ENCODE results near the gene TUBA8.
"Not testable (repeated sequence)": the region's sequence is repeated elsewhere in the genome, so short reads cannot be mapped to it uniquely, and the experiment has no call there.

The TUBA8 gene

DNA sequence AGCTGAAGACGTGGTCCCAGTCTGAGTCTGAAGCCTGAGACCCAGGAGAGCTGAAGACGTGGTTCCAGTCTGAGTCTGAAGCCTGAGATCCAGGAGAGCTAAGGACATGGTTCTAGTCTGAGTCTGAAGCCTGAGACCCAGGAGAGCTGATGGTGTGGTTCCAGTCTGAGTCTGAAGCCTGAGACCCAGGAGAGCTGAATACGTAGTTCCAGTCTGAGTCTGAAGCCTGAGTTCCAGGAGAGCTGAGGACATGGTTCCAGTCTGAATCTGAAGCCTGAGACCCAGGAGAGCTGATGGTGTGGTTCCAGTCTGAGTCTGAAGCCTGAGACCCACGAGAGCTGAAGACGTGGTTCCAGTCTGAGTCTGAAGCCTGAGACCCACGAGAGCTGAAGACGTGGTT is 4.6 kb upstream of the TUBA8 start:
- DNase-seq (ENCODE audit: low spot score) = not testable (repeated sequence)

DNA sequence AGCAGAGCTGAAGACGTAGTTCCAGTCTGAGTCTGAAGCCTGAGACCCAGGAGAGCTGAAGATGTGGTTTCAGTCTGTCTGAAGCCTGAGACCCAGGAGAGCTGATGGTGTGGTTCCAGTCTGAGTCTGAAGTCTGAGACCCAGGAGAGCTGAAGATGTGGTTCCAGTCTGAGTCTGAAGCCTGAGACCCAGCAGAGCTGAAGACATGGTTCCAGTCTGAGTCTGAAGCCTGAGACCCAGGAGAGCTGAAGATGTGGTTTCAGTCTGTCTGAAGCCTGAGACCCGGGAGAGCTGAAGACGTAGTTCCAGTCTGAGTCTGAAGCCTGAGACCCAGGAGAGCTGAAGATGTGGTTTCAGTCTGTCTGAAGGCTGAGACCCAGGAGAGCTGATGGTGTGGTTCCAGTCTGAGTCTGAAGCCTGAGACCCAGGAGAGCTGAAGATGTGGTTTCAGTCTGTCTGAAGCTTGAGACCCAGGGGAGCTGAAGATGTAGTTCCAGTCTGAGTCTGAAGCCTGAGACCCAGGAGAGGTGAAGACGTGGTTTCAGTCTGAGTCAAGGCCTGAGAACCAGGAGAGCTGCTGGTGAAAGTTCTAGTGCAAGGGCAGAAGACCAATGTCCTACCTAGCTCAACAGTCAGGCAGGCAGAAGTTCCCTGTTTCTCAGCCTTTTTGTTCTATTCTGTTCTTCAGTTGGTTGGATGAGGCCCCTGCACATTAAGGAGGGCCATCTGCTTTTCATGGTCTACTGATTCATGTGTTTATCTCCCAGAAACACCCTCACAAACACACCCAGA is 3.9 kb upstream of the TUBA8 start:
- DNase-seq (ENCODE audit: low spot score) = not testable (repeated sequence)

DNA sequence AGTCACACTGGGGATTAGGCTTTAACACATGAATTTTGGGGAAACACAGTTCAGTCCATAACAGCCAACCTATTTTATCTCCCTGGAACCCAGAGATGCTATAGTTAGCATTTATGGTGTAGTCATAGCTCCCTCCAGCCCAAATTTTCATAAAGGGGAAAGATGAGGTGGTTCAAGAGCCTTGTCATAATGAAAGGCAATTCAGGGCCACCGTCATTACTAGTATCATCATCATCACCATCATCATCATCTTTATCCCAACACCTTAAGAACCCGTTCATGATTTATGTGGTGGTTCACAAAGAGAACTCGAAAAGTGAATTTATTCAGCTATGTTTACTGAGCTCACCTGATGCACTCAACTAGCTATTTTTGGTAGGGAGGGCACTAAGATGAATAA is 2.4 kb upstream of the TUBA8 start:
- no peak for DNase-seq (ENCODE audit: low spot score)

DNA sequence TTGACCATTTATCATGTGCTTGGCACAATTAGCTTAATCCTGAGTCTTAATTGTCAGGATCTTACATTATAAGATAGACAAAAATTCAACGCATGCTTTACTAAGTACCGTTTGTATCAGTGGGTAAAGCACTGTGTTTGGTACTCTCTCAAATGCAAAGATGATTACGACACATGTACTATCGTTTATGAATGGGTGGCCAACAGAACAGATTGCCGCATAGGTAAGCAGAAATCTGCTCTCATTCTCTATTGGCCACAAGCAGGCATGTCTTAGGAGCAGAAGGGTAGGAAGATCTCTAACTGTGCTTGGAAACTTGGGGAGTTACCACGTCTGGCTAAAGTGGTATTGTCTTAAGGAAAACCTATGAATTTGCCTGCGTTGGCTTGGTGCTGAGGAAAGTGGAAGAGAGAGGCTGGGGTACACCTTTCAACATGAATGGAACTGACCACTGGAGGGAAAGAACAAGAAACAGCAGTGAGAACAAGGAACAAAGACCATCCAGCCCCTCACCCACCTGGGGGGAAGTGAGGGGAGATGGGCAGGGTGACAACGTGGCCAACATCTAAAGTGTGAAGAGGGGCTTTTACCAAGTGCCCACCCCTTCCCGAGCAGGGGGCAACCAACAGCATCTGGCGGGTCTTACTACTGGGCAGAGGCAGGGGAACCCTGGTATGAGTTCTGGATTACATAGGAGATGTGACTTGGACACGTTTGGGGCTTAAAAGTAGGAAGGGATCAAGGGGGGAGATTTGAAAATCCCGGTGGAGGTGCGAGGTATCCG is 1.0 kb upstream of the TUBA8 start:
- DNase-seq (ENCODE audit: low spot score) = no peak

DNA sequence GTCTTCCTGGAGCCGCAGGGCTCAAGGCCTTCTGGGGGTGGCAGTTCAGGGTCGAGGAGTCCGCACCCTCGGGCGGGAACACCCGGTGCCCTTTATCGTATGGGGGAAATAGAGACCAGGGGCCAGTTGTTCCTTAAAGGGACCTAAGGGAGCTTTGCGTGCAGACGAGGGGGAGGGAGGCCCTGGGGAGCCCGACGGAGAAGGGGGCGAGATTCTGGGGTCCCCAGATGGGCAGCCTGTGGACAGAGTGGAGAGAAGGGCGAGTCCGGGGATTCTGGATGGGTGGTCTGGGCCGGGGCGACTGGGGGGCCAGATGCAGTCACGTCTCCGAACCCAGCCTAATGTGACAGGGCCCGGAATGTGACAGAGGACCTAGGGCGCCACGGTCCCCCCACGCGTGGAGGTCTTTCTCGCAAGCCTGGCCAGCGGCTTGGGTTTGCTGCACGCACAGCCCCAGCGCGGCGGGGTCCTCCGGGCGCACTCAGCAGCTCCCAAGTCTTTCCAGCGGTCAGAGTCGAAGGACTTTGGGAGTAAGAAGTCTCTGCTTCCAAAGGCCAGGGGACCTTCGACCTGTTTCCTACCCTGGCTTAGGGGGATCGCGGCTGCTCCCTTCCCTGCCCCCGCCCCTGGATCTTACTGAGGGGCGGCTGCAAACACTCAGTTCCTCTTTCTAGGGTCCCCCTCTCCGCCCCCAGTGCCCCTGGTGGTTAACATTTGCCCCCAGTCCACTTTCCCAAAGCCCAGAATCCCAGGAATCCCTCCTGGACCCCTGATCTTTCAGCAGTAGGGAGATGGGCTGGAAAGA is 547 bp downstream of the TUBA8 start:
- no peak for DNase-seq (ENCODE audit: low spot score)

DNA sequence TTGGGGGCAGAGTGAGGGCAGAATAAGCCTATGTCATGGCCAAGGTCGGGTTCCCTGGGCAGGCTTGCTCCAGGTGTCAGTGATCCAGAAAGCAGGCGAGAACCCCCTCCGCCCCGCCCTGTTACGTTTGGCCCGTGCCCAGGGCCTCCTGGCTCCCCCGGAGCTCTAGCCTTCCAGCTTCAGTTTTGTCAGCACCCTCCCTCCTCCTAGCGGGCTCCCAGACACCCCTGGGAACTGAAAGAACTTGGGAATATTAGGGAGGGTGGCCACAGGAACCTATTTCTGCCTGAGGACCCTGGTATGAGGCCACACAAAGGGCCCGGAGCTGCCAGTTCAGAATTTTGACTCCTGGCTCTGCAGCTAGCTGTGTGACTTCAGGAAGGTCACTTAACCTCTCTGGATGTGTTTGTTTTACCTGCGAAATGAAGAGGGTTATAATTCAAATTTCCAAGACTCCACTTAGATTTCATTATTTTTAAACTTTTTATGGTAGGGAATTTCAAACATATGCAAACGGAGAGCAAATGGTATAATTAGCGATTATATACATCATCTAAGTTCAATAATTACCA is 1.2 kb downstream of the TUBA8 start:
- no peak for DNase-seq (ENCODE audit: low spot score)

DNA sequence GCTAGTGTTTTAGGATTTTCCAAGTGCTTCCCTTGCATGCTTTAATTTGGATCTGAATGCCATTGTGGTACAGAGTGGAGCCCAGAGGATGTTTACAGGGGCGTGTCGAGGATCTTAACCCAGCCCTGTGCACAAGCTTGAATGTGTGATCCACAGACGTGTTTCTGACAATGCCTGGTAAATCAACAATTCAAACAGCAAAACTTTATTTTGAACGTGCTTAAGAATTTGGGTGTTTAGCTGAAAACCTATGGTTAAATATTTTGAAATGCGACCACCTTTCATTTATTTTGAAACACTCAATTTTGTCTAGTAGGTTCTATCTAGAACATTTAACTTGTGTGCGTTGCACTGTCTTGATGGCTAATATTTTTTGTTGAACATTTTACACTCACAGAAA is 1.8 kb downstream of the TUBA8 start:
- DNase-seq (ENCODE audit: low spot score) = no peak

DNA sequence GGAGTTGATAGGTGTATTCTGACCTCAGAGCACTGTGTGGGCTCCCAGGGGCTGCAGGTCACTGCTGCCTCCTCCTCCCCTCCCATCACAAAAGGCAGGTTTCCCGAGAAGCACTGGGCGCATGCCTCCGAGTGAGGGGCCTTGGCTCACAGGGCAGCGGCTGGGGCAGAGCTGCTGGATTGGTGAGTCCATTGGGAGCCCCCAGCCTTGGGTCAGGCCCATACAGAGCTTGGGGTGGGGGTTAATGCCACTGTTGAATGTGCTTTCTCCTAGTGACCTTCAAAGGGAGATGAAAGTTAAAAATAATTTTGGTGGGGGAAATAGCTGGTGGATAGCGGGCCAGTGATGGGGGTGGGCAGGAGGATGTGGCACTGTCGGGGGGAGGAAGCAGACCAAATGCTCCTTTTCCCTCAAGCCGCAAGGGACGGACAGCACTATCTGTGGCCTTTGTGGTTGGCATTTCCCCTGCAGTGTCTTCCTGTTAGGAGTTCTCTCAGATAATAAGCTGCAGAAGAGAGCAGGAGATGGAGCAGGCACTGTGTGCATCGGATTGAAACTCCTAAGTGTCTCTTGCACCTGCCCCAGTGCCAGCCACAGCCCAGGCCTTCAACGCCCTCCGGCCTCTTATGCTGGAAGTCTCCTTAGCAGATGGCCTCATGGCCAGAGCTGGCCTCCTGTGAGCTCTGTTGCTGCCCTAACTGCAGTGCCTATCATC is 3.2 kb downstream of the TUBA8 start:
- DNase-seq (ENCODE audit: low spot score) = peak; percentile 26

DNA sequence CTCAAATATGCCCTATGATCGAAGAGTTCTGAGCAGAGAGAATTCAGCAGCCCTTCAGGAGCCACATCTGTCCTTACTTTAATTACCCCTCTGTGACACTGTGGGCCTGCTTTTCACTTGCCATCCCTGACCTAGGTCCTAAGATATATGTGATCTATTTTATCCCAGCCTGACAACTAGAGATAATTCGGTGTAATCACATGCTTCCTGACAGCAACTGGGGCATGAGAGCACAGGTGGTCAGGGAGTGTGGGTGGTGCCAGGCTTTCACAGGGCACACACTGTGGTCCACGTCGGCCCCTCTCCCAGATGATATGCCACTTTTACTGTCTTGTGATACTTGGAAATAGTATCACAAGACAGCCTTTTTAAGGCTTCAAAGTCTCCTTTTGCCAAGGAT is 3.9 kb downstream of the TUBA8 start:
- no peak for DNase-seq (ENCODE audit: low spot score)

DNA sequence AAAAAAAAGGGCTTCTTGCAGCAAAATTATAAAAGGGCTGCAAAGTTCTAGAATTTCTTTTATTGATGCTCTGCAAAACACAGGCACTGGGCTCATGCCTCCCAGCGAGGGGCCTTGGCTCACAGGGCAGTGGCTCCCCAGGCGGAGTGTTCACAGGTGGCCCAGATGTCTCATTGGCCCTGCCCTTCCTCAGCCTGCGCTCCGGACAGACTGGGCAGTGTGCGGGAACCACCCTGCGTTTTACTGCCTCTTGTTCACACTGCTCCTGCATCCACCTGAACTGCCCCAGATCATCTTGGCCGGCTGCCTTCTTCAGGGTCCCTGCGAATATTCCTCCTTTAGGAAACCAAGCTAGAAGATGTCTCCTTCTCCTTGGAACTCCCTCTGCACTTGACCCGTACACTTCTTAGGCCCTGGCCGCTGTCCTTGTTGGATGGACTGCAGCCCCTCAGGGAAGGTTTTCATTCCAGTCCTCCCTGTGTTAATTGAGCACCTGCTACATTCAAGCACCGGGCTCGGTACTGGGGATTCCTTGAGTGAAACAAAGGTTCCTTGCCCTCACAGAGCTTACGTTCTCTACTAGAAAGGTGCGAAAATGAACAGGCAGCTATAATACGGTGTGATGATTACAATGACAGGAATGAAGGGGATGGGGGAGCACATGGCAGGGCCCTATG is 4.5 kb downstream of the TUBA8 start:
- no peak for DNase-seq (ENCODE audit: low spot score)

DNA sequence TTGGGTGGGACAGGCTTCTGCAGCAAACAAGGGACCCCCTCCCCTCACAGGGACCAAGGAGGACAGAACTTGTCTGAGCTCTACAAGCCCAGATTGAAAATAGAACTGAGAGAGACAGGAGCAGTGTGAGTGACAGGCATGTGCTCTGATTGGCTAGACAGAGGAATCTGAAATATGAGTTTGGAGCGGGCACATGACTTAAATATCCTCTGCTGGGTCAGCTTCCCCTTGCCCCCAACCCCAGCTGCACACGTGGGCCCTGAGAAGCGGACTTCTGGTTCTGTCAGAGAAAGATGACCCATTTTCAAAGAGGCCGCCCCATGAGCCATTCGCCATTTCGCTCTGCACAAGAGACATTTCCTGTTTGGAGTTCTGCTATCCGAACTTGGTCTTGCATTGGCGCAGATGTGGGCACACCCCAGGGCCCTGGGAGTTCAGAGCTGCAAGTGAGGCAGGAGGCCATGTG is 5.3 kb downstream of the TUBA8 start:
- DNase-seq (ENCODE audit: low spot score) = no peak

DNA sequence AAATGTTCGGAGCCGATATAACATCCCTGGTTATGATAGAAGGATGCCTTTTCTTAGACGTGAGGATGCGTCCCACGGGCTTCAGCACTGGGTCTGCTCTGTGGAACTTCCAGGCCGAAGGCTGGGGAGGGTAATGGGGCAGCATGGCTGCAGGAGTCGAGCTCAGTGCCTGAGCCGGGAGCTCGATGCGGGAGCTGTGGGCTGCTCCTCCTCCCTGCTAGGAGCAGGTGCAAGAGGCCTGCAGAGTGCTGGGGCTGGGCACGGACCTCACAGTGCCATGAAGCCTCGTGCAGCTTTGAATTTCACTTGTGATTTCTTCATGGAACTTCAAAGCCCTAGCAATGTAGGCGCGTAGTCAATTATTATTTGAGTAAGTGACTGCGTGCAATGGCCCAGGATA is 6.0 kb downstream of the TUBA8 start:
- DNase-seq (ENCODE audit: low spot score) = no peak

DNA sequence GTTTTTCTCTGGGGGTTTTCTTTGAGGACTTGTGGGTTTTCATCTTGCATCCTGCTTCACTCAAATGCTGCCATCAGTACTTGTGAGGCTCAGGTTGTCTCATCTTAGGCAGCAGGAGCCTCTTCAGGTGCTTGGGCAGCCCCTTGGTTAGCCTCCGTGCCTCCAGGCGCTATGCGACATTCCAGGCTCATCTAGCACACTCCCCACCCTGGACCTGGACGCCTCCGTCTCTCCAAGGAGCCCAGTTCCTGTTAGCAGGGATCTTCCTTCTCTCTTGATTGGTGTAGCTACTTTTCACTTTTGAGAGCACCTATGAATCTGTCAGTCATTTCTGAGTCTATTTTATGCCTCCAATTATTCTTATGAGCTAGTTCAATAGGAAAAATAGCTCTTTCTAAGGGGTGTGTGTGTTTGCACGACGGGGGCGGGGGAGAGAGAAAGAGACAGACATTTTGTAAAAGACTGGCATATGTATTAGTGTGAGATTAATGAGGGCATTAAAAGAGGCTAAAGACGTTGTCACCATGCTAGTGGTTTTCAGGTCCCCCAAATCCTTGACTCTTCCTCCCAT is 7.8 kb downstream of the TUBA8 start:
- DNase-seq (ENCODE audit: low spot score) = no peak

DNA sequence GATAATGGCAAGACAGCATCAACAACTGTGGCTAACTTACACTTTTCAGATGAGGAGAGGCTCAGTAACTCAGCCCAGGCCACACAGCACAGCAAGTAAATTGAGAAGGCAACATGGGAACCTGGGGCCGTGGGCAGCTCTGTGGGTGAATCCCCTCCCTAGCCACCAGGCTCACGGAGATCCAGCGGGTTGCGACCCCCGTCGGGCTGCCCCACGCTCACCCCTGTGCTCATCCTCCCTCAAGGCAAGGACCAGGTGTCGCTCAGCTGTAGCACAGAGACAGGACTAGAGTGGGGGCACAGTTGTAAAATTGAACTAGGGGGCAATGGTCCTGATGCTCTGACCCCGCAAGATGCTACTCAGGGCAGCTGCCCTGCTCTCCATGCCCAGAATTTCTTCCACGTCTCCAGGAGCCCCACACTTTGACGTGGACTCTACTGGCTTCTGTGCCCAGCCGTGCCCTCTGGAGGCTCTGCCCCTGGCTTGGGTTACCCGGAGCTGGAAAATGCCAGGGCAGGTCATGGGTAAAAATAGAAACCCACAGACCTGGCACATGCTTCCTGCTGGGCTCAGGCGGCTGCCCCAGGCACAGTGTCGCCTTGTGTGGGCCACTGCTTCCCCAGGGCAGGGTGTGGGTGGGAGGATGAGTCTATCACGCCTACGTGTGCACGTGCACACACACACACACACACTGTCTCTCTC is 9.0 kb downstream of the TUBA8 start:
- no peak for DNase-seq (ENCODE audit: low spot score)

DNA sequence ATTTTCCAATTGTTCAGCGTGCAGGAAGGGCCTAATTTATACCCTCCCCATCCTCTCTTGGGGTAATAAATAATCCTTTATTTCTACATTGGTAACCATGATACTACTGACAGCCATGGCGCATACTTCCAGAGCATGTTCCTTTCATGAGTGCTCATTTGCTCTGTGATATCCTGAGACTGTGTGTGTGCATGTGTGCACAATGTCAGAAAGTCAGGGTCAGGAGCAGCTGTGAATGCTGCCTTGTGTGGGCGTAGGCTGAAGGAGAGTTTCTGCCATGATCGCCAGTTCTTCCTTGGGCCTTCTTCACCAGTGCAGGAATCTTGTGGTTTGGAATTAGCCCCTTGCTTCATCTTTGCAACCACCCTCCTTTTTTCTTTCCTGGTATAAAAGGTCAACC is 10.2 kb downstream of the TUBA8 start:
- no peak for DNase-seq (ENCODE audit: low spot score)

DNA sequence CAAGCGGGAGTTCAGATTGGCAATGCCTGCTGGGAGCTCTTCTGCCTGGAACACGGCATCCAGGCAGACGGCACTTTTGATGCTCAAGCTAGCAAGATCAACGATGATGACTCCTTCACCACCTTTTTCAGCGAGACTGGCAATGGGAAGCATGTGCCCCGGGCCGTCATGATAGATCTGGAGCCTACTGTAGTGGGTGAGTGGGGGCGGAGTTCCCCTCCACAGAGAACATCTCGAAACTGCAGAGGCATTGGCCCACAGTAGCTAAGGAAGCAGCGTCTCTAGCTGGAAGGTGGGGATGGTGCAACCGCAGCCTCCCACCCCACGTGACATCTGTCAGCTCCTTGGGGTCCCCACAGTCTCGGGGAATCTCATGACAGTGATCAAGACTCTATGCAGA is 10.9 kb downstream of the TUBA8 start:
- no peak for DNase-seq (ENCODE audit: low spot score)

DNA sequence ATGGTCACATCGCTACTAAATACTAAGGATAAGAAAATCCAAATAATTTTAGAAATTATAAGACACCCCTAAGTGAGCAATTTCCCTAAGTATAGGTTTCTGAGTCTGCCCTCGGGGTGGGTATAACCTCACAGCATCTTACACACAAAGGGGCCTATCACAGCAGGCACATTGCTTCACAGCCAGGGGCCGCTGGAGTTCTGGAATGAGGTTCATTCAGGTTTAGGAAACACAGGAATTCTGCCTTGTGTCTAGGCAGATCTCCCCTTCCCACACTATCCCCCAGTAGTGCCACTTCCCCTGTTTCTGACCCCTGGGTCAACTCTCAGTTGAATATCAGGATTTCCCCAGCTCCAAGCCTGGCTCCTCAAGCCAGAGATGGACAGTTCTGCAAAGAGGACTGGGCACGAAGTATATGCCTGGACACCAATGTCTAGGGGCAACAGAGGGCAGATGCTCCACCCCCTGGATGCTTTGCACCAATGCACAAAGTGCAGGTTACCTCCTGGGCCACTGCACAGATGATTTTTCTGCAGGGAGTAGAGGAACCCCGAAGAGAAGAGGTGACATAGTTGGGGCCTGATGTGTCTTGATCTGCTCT is 11.4 kb downstream of the TUBA8 start:
- DNase-seq (ENCODE audit: low spot score) = no peak

DNA sequence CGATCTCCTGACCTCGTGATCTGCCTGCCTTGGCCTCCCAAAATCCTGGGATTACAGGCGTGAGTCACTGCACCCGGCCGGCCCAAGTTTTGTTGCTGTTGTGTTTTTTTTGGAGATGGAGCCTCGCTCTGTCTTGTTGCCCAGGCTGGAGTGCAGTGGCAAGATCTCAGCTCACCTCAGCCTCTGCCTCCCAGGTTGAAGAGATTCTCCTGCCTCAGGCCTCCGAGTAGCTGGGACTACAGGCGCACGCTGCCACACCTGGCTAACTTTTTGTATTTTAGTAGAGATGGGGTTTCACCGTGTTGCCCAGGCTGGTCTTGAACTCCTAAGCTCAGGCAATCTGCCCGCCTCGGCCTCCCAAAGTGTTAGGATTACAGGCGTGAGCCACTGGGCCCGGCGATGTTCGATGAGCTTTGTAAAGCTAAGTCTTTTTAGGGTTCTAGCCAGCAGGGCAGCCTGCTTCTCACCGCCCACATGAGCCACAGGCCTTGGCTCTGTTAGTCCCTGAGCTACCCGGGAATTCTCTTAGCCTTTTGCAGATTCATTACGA is 12.9 kb downstream of the TUBA8 start:
- DNase-seq (ENCODE audit: low spot score) = not testable (repeated sequence)

DNA sequence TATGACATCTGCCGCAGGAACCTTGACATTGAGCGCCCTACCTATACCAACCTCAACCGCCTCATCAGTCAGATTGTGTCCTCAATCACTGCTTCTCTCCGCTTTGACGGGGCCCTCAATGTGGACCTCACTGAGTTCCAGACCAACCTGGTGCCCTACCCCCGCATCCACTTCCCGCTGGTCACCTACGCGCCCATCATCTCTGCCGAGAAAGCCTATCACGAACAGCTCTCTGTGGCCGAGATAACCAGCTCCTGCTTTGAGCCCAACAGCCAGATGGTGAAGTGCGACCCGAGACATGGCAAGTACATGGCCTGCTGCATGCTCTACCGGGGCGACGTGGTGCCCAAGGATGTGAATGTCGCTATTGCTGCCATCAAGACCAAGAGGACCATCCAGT is 16.0 kb downstream of the TUBA8 start:
- DNase-seq (ENCODE audit: low spot score) = no peak

Data from SK-N-DZ (cell line).